ENCODE measurements around the gene PIAS4. TPM values are rescaled to one million over a fixed set of nuclear protein-coding genes. Genes with fewer than 3 reads are reported as not detected.
A peak's percentile ranks its signal among the peaks of the same experiment; 100 is the strongest.

The PIAS4 gene
- total and polyA plus RNA-seq, 10 of the 15 experiments (the other 5 are each of a cell fraction or from before 2014, with no cell fraction given): 0.13 to 25.1 (median 11.3) TPM

DNA sequence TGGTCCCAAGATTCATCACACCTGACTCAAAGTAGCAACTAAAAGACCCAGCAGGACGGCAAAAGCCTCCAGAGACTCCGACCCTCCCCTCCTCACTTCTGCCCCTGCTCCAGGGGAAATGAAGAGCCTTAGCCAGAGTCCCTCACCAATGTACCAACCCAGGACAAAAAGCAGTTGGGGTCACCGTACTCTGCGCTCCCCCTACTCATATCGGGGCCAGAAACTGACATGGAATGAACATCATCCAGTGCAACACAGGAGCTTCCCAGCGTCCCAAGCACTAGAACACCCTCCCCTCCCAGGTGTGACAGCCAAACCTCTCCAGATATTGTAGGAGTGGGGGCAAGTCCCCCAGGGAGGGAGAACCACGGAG lies 24.0 kb upstream of the PIAS4 start:
- Histone ChIP-seq H3K9me3 (replicated peaks; ENCODE audit: control insufficient read depth, insufficient read depth, low read length) (no peaks in the 10 kb centered on the region), H3K4me1 (ENCODE audit: control insufficient read depth, insufficient read depth, low read length) (peaks cover 19% of the 10 kb centered on the region), H3K27me3 (replicated peaks in 1 of 2; ENCODE audit: control insufficient read depth in 2 of 2, insufficient read depth in 2 of 2, low read length in 1 of 2) (no peaks in the 10 kb centered on the region), H3K79me2 (ENCODE audit: control insufficient read depth, insufficient read depth, low read length) (peaks cover 67% of the 10 kb centered on the region), H3K9ac (ENCODE audit: control insufficient read depth, insufficient read depth, low read length) (peak overlapping the region; percentile 96), H3K36me3 (ENCODE audit: control insufficient read depth in 2 of 2, insufficient read depth in 2 of 2, low read length in 1 of 2) (peaks cover 36 to 52% of the 10 kb centered on the region in 2 experiments), H3K4me2 (ENCODE audit: control insufficient read depth, insufficient read depth) (peak overlapping the region; percentile 89), H2AFZ (ENCODE audit: control insufficient read depth, low read depth, low read length) (no peak overlapping the region), H4K20me1 (ENCODE audit: control insufficient read depth, insufficient read depth) (peaks cover 48% of the 10 kb centered on the region), H3K4me3 (peak overlapping the region; percentile 97), H3K27ac (ENCODE audit: control insufficient read depth, insufficient read depth) (peak overlapping the region; percentile 79; the same call in 1 of the 2 replicates)
- ChIA-PET SMC1A (ENCODE audit: uncharacterized antibody, unreplicated experiment) (interaction anchor here (0.5 kb wide), 1 partner anchor 257 kb away, joined by 3 read pairs; no protein-coding TSS in a partner anchor), RAD21 (ENCODE audit: unreplicated experiment) (no interaction called here), CTCF (interaction anchor here (0.7 to 1.2 kb wide), 3 partner anchors 24 to 203 kb away, joined by 3 to 4 read pairs (median 3); partner anchors contain the start of gene PIAS4), POLR2A (interaction anchor here (0.6 to 1.9 kb wide), 2 partner anchors 12 to 204 kb away, joined by 3 to 8 read pairs; partner anchors contain the start of gene DAPK3)
- ATAC-seq: no peak
- BruUV-seq (replicated peaks): no TSS peak
- intact Hi-C loops (cut with micrococcal nuclease; ENCODE audit: unreplicated experiment): no loop called here
- DNase-seq (ENCODE audit: low read depth, low spot score): no peak
- in situ Hi-C loops (cut with MboI): no loop called here
- 16% methylated on average over 7 of the region's 7 CpGs for WGBS (ENCODE audit: insufficient coverage, insufficient replicate concordance, low lambda C conversion rate, missing lambda C conversion rate)
- FAIRE-seq: no peak
- no peak for TF ChIP-seq TBL1XR1 (IDR thresholded peaks at IDR 0.05; ENCODE audit: low read depth, low read length)
- no peak for TF ChIP-seq NFYA (IDR thresholded peaks at IDR 0.05; ENCODE audit: borderline replicate concordance, low read depth, low read length)
- no peak for TF ChIP-seq ZNF384 (IDR thresholded peaks at IDR 0.05; ENCODE audit: borderline replicate concordance, low read depth, low read length)
- no peak for TF ChIP-seq STAT3 (IDR thresholded peaks at IDR 0.05; ENCODE audit: low read depth, low read length)
- TF ChIP-seq CBX5 (IDR thresholded peaks at IDR 0.05; ENCODE audit: low read depth): no peak
- TF ChIP-seq RBBP5 (conservative IDR thresholded peaks at IDR 0.05): no peak
- TF ChIP-seq, protein P1, sequence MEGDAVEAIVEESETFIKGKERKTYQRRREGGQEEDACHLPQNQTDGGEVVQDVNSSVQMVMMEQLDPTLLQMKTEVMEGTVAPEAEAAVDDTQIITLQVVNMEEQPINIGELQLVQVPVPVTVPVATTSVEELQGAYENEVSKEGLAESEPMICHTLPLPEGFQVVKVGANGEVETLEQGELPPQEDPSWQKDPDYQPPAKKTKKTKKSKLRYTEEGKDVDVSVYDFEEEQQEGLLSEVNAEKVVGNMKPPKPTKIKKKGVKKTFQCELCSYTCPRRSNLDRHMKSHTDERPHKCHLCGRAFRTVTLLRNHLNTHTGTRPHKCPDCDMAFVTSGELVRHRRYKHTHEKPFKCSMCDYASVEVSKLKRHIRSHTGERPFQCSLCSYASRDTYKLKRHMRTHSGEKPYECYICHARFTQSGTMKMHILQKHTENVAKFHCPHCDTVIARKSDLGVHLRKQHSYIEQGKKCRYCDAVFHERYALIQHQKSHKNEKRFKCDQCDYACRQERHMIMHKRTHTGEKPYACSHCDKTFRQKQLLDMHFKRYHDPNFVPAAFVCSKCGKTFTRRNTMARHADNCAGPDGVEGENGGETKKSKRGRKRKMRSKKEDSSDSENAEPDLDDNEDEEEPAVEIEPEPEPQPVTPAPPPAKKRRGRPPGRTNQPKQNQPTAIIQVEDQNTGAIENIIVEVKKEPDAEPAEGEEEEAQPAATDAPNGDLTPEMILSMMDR (IDR thresholded peaks at IDR 0.05 in 2 of 3, conservative IDR thresholded peaks at IDR 0.05 in 1 of 3; ENCODE audit: control insufficient read depth in 2 of 3, extremely low read depth in 1 of 3, insufficient read depth in 1 of 3, low read depth in 3 of 3, low read length in 3 of 3): no peak
- no peak for TF ChIP-seq MEF2B (IDR thresholded peaks at IDR 0.05; ENCODE audit: partially characterized antibody, poor library complexity, severe bottlenecking)
- no peak for TF ChIP-seq ZBED1 (IDR thresholded peaks at IDR 0.05; ENCODE audit: borderline replicate concordance)
